GM12878 (cell line): ENCODE results near the gene CSTB. TPM values are rescaled to one million over a fixed set of nuclear protein-coding genes. Genes with fewer than 3 reads are reported as not detected.

Experiments
- ATAC-seq: fragments of 200-7000 bp; cut with Tn5 transposase; 3 replicates; pipeline ENCODE4 v1.9.1; 2020; ENCODE audit warnings: mild to moderate bottlenecking, moderate library complexity
- BruUV-seq: library from RNA; stranded (reverse); fragments of 400-500 nt; replicated peaks from 2 replicates; lab custom pipeline; 2021; lab: Mats Ljungman, UMichigan
- CTCF ChIA-PET: fragments of 300-600 bp; sonication (Branson Sonifier 250); formaldehyde crosslinking; extraction: SDS; loops from one replicate; lab custom pipeline; 2021; ENCODE audit warnings: inconsistent platforms; lab: Yijun Ruan, JAX
- POLR2A ChIA-PET: fragments of 350-600 bp; formaldehyde crosslinking; extraction: SDS; loops from one replicate; lab custom pipeline; 2021; ENCODE audit warnings: inconsistent platforms; lab: Charles Lee
- RAD21 ChIA-PET: fragments of 300-600 bp; sonication (Branson Sonifier 250); formaldehyde crosslinking; loops from one replicate; lab custom pipeline; 2023; ENCODE audit warnings: antibody characterized with exemption; ENCODE audit not compliant: unreplicated experiment; lab: Charles Lee
- SMC1A ChIA-PET: fragments of 300-600 bp; sonication (Branson Sonifier 250); formaldehyde crosslinking; loops from one replicate; lab custom pipeline; 2023; ENCODE audit not compliant: unreplicated experiment, uncharacterized antibody; lab: Charles Lee
- DNase-seq: peaks from one replicate; pipeline ENCODE4 v3.0.0-alpha.2; 2011; ENCODE audit warnings: low read depth, low spot score
- FAIRE-seq: peaks from 3 replicates; lab custom pipeline; 2011; peaks lifted over from hg19 to GRCh38; lab: Jason Lieb, UNC
- H2AFZ ChIP-seq: 2 replicates; pipeline ENCODE4 v1.6.0; 2011; ENCODE audit warnings: low read depth, low read length, control low read depth; ENCODE audit not compliant: control insufficient read depth
- H3K27ac ChIP-seq: 2 replicates; pipeline ENCODE4 v1.5.1; 2011; ENCODE audit warnings: control low read depth; ENCODE audit not compliant: control insufficient read depth, insufficient read depth
- H3K27me3 ChIP-seq, 2 experiments: replicated peaks in 1 of 2; 2 replicates each; pipeline versions ENCODE4 v1.6.0 to v1.6.1; 2011; ENCODE audit warnings: low read length in 1 of 2; ENCODE audit not compliant: control insufficient read depth in 2 of 2, insufficient read depth in 2 of 2
- H3K36me3 ChIP-seq, 2 experiments: 2 replicates each; pipeline ENCODE4 v1.5.1; 2011; ENCODE audit warnings: low read length in 1 of 2; ENCODE audit not compliant: control insufficient read depth in 2 of 2, insufficient read depth in 2 of 2
- H3K4me1 ChIP-seq: 2 replicates; pipeline ENCODE4 v1.6.1; 2011; ENCODE audit warnings: mild to moderate bottlenecking, low read length, moderate library complexity, mixed read lengths; ENCODE audit not compliant: control insufficient read depth, insufficient read depth
- H3K4me2 ChIP-seq: 2 replicates; pipeline ENCODE4 v1.6.0; 2011; ENCODE audit warnings: control low read depth; ENCODE audit not compliant: control insufficient read depth, insufficient read depth
- H3K4me3 ChIP-seq: fragments of 200-600 bp; sonication (generic); 2 replicates; pipeline ENCODE4 v1.5.1; 2016
- H3K79me2 ChIP-seq: 2 replicates; pipeline ENCODE4 v1.6.0; 2011; ENCODE audit warnings: low read length; ENCODE audit not compliant: control insufficient read depth, insufficient read depth
- H3K9ac ChIP-seq: 2 replicates; pipeline ENCODE4 v1.8.0; 2011; ENCODE audit warnings: low read length, control low read depth, mixed read lengths; ENCODE audit not compliant: control insufficient read depth, insufficient read depth
- H3K9me3 ChIP-seq: replicated peaks from 3 replicates; pipeline ENCODE4 v1.5.1; 2011; ENCODE audit warnings: mild to moderate bottlenecking, low read length; ENCODE audit not compliant: control insufficient read depth, insufficient read depth
- H4K20me1 ChIP-seq: 2 replicates; pipeline ENCODE4 v1.6.0; 2011; ENCODE audit not compliant: control insufficient read depth, insufficient read depth
- BHLHE40 ChIP-seq, 2 experiments: fragments of 450-650 bp in 1 of 2; IDR thresholded peaks; 2 replicates each; pipeline ENCODE4 v1.6.1; 2011 to 2017; ENCODE audit warnings: low read depth in 2 of 2, borderline replicate concordance in 1 of 2, improper control_type of control experiment in 1 of 2, low read length in 1 of 2, mild to moderate bottlenecking in 1 of 2
- CREM ChIP-seq: IDR thresholded peaks from 2 replicates; pipeline ENCODE4 v1.6.1; 2014; ENCODE audit warnings: antibody characterized with exemption, low read depth
- DPF2 ChIP-seq: fragments of 450-650 bp; IDR thresholded peaks from 2 replicates; pipeline ENCODE4 v1.6.1; 2017; ENCODE audit warnings: mild to moderate bottlenecking
- FOXK2 ChIP-seq: fragments of 450-650 bp; IDR thresholded peaks from 2 replicates; pipeline ENCODE4 v1.6.1; 2017; ENCODE audit warnings: mild to moderate bottlenecking, moderate library complexity
- MYB ChIP-seq: fragments of 150-350 bp; IDR thresholded peaks from 2 replicates; pipeline ENCODE4 v1.6.1; 2014; ENCODE audit warnings: mild to moderate bottlenecking, low read depth, low read length, borderline replicate concordance
- POLR2AphosphoS2 ChIP-seq: IDR thresholded peaks from 2 replicates; pipeline ENCODE4 v1.6.1; 2011; ENCODE audit warnings: low read depth, mild to moderate bottlenecking, low read length, improper control_type of control experiment, moderate library complexity
- POU2F2 ChIP-seq: IDR thresholded peaks from 3 replicates; pipeline ENCODE4 v1.6.1; 2011; ENCODE audit warnings: low read depth, mild to moderate bottlenecking, low read length, borderline replicate concordance
- SMAD1 ChIP-seq: fragments of 450-650 bp; IDR thresholded peaks from 2 replicates; pipeline ENCODE4 v1.6.1; 2018; ENCODE audit warnings: mild to moderate bottlenecking, low read depth; ENCODE audit not compliant: partially characterized antibody
- SPI1 ChIP-seq: IDR thresholded peaks from 2 replicates; pipeline ENCODE4 v1.6.1; 2011; ENCODE audit warnings: low read depth, mild to moderate bottlenecking, low read length, moderate library complexity, borderline replicate concordance; ENCODE audit not compliant: insufficient read depth
- STAT1 ChIP-seq: fragments of 450-650 bp; conservative IDR thresholded peaks from 2 replicates; pipeline ENCODE4 v1.6.1; 2014; ENCODE audit warnings: antibody characterized with exemption, mild to moderate bottlenecking
- ZNF217 ChIP-seq: fragments of 450-650 bp; IDR thresholded peaks from 2 replicates; pipeline ENCODE4 v1.6.1; 2017; ENCODE audit warnings: antibody characterized with exemption, mild to moderate bottlenecking
- WGBS: methylation state at CpG from one replicate; pipeline ENCODE4 v1.1.6; 2016; ENCODE audit warnings: low lambda C conversion rate; ENCODE audit not compliant: insufficient replicate concordance, insufficient coverage; ENCODE audit errors: missing lambda C conversion rate; 5-methylcytosine and 5-hydroxymethylcytosine counted together
- in situ Hi-C: fragments of 300-500 bp; cut with MboI; formaldehyde crosslinking; loops from 9 replicates; pipeline ENCODE4 v1.14.3; 2018; ENCODE audit warnings: mixed read lengths
- intact Hi-C: fragments of 100-400 bp; cut with micrococcal nuclease; formaldehyde crosslinking; loops from one replicate; pipeline ENCODE4 v1.14.2; 2022; ENCODE audit not compliant: unreplicated experiment
- polyA plus RNA-seq, 11 experiments: library from polyadenylated mRNA; depleted of rRNA in 4 of 11; unstranded in 6 of 11; stranded (reverse) in 5 of 11; fragments of >200 nt; fragmentation: Nextera tagmentation in 4 of 11; fragmentation: Illumina TruSeq in 1 of 11; extraction: Ambion mirVana in 4 of 11; extraction: Trizol in 1 of 11; gene quantifications; 1 replicate in 1 of 11; 2 replicates in 10 of 11; pipeline versions ENCODE4 v1.2.1 to v1.2.3, GENCODE V29; 2011 to 2016; ENCODE audit warnings: inconsistent platforms in 2 of 11, missing spikeins in 2 of 11, low read depth in 1 of 11
- total RNA-seq, 4 experiments: library from RNA; depleted of rRNA in 3 of 4; stranded (reverse); fragments of >200 nt in 3 of 4; fragmentation: Illumina TruSeq in 1 of 4; extraction: Trizol in 1 of 4; gene quantifications; 2 replicates each; pipeline versions ENCODE4 v1.2.1 to v1.2.3, GENCODE V29; 2013 to 2021
- TF ChIP-seq, protein P1 (sequence below): IDR thresholded peaks from 2 replicates; pipeline ENCODE4 v1.6.1; 2012; ENCODE audit warnings: low read depth, low read length, improper control_type of control experiment
- TF ChIP-seq, protein P2 (sequence below): IDR thresholded peaks from 2 replicates; pipeline ENCODE4 v1.6.1; 2012; ENCODE audit warnings: low read depth, low read length, improper control_type of control experiment

Gene CSTB
- total and polyA plus RNA-seq, 10 of the 15 experiments (the other 5 are each of a cell fraction or from before 2014, with no cell fraction given): 12.5 to 82.7 (median 41.9) TPM

DNA sequence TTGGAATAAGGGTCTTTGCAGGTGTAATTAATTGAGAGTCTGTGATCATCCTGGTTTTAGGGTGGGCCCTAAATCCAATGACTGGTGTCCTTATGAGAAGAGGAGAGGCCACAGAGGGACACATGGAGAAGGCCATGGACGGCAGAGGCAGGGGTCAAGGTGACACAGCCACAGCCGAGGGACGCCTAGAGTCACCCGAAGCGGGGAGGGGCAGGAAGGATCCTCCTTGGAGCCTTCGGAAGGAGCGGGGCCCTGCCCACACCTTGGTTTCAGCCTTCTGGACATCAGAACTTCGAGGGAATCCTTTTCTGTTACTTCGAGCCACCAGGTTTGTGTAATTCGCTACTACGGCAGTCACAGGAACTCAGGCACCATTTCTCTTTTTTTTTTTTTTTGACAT, 44.4 kb upstream of the CSTB start:
- ChIA-PET SMC1A (no interaction called here), CTCF (no interaction called here), RAD21 (no interaction called here), POLR2A (no interaction called here)
- Histone ChIP-seq H3K4me1 (peaks cover 6% of the 10 kb centered on the region), H3K9ac (no peak overlapping the region), H4K20me1 (no peaks in the 10 kb centered on the region), H3K4me3 (no peak overlapping the region), H3K27ac (no peak overlapping the region), H3K4me2 (no peak overlapping the region), H3K79me2 (no peaks in the 10 kb centered on the region), H3K36me3 (no peaks in the 10 kb centered on the region), H2AFZ (no peak overlapping the region), H3K9me3 (no peaks in the 10 kb centered on the region; the same call in 2 of the 3 replicates), H3K27me3 (no peaks in the 10 kb centered on the region)
- 60% methylated on average over 11 of the region's 11 CpGs for WGBS
- no peak for ATAC-seq
- no TSS peak for BruUV-seq
- no peak for FAIRE-seq
- no peak for DNase-seq
- no peak for TF ChIP-seq MYB
- intact Hi-C loops: no loop called here
- in situ Hi-C loops: no loop called here

DNA sequence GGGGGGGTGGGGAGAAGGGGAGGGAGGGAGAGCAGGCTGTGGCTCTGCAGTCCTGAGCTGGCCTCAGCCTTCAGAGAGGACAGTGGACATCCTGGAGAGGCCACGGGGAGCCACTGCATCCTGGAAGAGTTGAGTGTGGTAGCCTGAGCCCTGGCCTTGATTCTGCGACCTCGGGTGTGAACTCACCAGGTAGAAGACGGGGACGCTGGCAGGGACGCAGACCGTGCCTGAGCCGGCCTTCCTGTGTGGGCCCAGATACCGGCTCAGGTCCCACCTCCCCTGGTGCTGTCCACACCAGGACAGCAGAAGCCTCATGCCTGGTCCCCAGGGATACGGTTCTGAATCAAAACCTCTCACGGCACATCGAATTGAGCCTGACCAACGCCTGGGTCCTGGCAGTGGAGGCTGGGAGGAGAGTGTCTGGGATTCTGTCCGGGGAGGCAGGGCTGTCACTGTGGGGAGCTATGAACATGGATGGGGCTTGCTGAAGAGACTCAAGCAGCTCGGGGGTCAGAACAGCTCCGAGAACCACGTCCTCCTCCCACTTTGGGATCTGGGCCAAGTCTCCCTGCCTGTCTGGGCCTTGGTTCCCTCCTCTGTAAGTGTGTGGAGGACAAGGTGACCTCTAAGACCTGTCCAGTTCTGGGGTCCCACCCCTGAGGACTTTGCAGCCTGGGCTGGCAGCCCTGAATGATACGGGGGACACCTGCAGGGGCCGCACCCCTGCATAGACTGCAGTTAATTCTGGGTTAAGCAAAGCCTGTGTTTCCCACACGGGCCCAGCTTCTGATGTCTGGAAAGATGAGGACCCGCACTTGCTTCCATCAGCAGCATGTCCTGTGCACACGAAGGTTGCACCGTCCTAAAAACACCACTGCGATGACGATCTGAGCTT, 43.6 kb upstream of the CSTB start:
- 84% methylated on average over 25 of the region's 25 CpGs for WGBS
- H3K27me3 ChIP-seq: no peaks in the 10 kb centered on the region
- H3K9ac ChIP-seq: no peak overlapping the region
- H3K27ac ChIP-seq: no peak overlapping the region
- H3K4me2 ChIP-seq: no peak overlapping the region
- ChIA-PET SMC1A (interaction anchor here (1.0 to 1.8 kb wide), 7 partner anchors 9 to 156 kb away, joined by 3 to 10 read pairs (median 4); no protein-coding TSS in a partner anchor), RAD21 (interaction anchor here (2.5 kb wide), 1 partner anchor 119 kb away, joined by 15 read pairs; no protein-coding TSS in a partner anchor), POLR2A (interaction anchor here (1.0 kb wide), 1 partner anchor 102 kb away, joined by 3 read pairs; no protein-coding TSS in a partner anchor), CTCF (interaction anchor here (2.1 to 3.4 kb wide), 2 partner anchors 43 to 119 kb away, joined by 5 to 16 read pairs; no protein-coding TSS in a partner anchor)
- ATAC-seq: no peak
- no peaks in the 10 kb centered on the region; the same call in 2 of the 3 replicates for H3K9me3 ChIP-seq
- DNase-seq: no peak
- H3K36me3 ChIP-seq: no peaks in the 10 kb centered on the region
- H3K79me2 ChIP-seq: no peaks in the 10 kb centered on the region
- no peak overlapping the region for H2AFZ ChIP-seq
- intact Hi-C loops: no loop called here
- H4K20me1 ChIP-seq: no peaks in the 10 kb centered on the region
- in situ Hi-C loops: no loop called here
- no peak for FAIRE-seq
- BruUV-seq: no TSS peak
- H3K4me3 ChIP-seq: no peak overlapping the region
- H3K4me1 ChIP-seq: peaks cover 6% of the 10 kb centered on the region
- TF ChIP-seq, protein P1, sequence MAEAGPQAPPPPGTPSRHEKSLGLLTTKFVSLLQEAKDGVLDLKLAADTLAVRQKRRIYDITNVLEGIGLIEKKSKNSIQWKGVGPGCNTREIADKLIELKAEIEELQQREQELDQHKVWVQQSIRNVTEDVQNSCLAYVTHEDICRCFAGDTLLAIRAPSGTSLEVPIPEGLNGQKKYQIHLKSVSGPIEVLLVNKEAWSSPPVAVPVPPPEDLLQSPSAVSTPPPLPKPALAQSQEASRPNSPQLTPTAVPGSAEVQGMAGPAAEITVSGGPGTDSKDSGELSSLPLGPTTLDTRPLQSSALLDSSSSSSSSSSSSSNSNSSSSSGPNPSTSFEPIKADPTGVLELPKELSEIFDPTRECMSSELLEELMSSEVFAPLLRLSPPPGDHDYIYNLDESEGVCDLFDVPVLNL: no peak
- TF ChIP-seq CREM (no peak), SMAD1 (no peak), POLR2AphosphoS2 (no peak), FOXK2 (no peak), STAT1 (no peak), BHLHE40 (IDR thresholded peaks at IDR 0.05; ENCODE audit: borderline replicate concordance in 1 of 2, low read depth in 2 of 2, low read length in 1 of 2) (no peak), ZNF217 (no peak), POU2F2 (no peak), SPI1 (no peak), DPF2 (no peak)
- TF ChIP-seq, protein P2, sequence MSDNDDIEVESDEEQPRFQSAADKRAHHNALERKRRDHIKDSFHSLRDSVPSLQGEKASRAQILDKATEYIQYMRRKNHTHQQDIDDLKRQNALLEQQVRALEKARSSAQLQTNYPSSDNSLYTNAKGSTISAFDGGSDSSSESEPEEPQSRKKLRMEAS: no peak
